Measurements from ENCODE around the gene DCTN3.
A peak's percentile ranks its signal among the peaks of the same experiment; 100 is the strongest.

Gene DCTN3

DNA sequence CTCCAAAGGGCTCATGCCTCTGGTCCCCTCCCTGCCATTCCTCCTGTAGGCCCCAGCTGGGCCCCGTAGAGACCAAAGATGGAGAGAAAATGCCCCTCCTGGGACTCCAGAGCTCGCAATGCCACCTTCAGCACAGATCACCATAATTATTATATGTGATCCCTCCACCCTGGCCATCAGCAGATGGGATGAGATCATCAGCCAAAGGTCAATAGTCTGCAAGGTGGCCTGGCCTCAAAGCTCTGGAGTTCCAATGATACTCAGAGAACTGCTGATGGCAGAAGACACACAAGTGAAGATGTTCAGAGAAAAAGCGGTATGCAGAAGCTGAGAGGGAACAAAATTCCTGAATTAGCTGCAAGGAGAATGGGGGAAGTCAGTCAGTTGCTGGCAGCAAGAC lies 13.4 kb downstream of the DCTN3 start:
- H2AFZ ChIP-seq (ENCODE audit: low read length): no peak overlapping the region
- H3K9me2 ChIP-seq (replicated peaks; ENCODE audit: low read depth, low read length): no peaks in the 10 kb centered on the region
- H3K9me3 ChIP-seq (ENCODE audit: insufficient read depth, low read depth, low read length): no peaks in the 10 kb centered on the region
- no peaks in the 10 kb centered on the region for H3K36me3 ChIP-seq (ENCODE audit: insufficient read depth, low read length)
- no peaks in the 10 kb centered on the region for H4K20me1 ChIP-seq (ENCODE audit: insufficient read depth, low read length, poor library complexity, severe bottlenecking)
- no peak overlapping the region for H3K4me2 ChIP-seq (ENCODE audit: low read depth, low read length, poor library complexity, severe bottlenecking)
- TF ChIP-seq CTCF (conservative IDR thresholded peaks at IDR 0.05; ENCODE audit: low read length): no peak
- no peak for TF ChIP-seq EZH2phosphoT487 (IDR thresholded peaks at IDR 0.05; ENCODE audit: borderline replicate concordance)
- H3K4me1 ChIP-seq (ENCODE audit: insufficient read depth, low read length, poor library complexity, severe bottlenecking): peaks cover 14% of the 10 kb centered on the region
- no peaks in the 10 kb centered on the region for H3F3A ChIP-seq (ENCODE audit: low read depth)
- no peak overlapping the region for H3K9ac ChIP-seq (ENCODE audit: low read depth, low read length, poor library complexity, severe bottlenecking)
- peaks cover 20% of the 10 kb centered on the region for H3K79me2 ChIP-seq (ENCODE audit: insufficient read depth, low read length)
- H3K27me3 ChIP-seq (ENCODE audit: insufficient read depth, low read length, poor library complexity, severe bottlenecking): no peaks in the 10 kb centered on the region
- H3K4me3 ChIP-seq (ENCODE audit: low read length, poor library complexity, severe bottlenecking): no peak overlapping the region

DNA sequence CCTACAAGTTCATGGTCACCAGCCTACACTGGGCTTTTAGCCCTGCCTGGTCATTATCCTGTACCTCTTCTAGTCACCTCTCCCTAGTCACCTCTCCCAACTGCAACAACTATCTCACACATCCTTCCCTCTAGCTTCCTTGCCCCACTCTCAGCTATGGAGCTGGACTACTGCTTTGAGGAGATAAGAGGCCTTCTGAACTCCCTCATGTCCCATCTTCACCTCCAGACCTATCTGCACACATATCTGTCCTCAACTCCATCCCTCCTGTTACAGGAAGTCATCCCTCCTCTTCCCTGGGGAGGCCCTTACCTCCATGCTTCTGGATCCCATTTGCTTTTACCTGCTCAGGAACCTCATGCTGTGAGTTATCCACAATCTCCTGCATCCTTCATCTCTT lies 14.1 kb downstream of the DCTN3 start:
- H2AFZ ChIP-seq (ENCODE audit: low read length): no peak overlapping the region
- TF ChIP-seq CTCF (conservative IDR thresholded peaks at IDR 0.05; ENCODE audit: low read length): no peak
- TF ChIP-seq EZH2phosphoT487 (IDR thresholded peaks at IDR 0.05; ENCODE audit: borderline replicate concordance): no peak
- H3K36me3 ChIP-seq (ENCODE audit: insufficient read depth, low read length): no peaks in the 10 kb centered on the region
- peaks cover 10% of the 10 kb centered on the region for H3K4me1 ChIP-seq (ENCODE audit: insufficient read depth, low read length, poor library complexity, severe bottlenecking)
- H3K27me3 ChIP-seq (ENCODE audit: insufficient read depth, low read length, poor library complexity, severe bottlenecking): no peaks in the 10 kb centered on the region
- H3F3A ChIP-seq (ENCODE audit: low read depth): no peaks in the 10 kb centered on the region
- no peaks in the 10 kb centered on the region for H4K20me1 ChIP-seq (ENCODE audit: insufficient read depth, low read length, poor library complexity, severe bottlenecking)
- H3K9me3 ChIP-seq (ENCODE audit: insufficient read depth, low read depth, low read length): no peaks in the 10 kb centered on the region
- peaks cover 13% of the 10 kb centered on the region for H3K79me2 ChIP-seq (ENCODE audit: insufficient read depth, low read length)
- no peak overlapping the region for H3K4me3 ChIP-seq (ENCODE audit: low read length, poor library complexity, severe bottlenecking)
- H3K4me2 ChIP-seq (ENCODE audit: low read depth, low read length, poor library complexity, severe bottlenecking): no peak overlapping the region
- H3K9ac ChIP-seq (ENCODE audit: low read depth, low read length, poor library complexity, severe bottlenecking): no peak overlapping the region
- no peaks in the 10 kb centered on the region for H3K9me2 ChIP-seq (replicated peaks; ENCODE audit: low read depth, low read length)

DNA sequence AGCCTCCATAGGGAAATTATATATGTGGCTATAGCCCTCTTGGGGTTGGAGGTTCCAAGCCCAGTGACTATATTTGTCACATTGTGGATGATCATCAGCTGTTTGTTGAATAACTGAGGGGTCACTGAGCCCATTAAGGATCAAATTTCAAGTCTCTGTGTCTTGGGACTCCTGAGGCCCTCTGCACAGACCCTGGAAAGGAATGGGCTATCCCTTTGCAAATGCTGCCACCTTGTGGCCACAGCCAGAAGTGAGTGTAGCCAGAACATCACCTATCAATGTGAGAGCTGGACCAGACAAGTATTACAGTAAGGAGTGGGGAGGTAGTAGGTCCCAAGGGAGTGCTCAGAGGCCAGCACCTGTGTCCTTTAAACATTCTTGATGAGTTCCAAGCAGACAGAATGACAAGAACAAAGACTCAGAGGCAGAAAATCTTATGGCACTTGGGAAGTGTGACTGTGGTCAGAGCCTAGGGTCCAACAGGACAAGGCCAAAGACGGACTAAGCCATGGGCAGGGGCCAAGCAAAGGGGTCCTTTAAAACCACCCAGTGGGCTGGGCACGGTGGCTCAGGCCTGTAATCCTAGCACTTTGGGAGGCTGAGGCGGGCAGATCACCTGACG lies 16.6 kb downstream of the DCTN3 start:
- Histone ChIP-seq H3K79me2 (ENCODE audit: insufficient read depth, low read length) (no peaks in the 10 kb centered on the region), H3K9me2 (replicated peaks; ENCODE audit: low read depth, low read length) (no peaks in the 10 kb centered on the region), H3K4me1 (ENCODE audit: insufficient read depth, low read length, poor library complexity, severe bottlenecking) (no peaks in the 10 kb centered on the region), H3K9ac (ENCODE audit: low read depth, low read length, poor library complexity, severe bottlenecking) (no peak overlapping the region), H3F3A (ENCODE audit: low read depth) (no peaks in the 10 kb centered on the region), H3K4me2 (ENCODE audit: low read depth, low read length, poor library complexity, severe bottlenecking) (no peak overlapping the region), H3K36me3 (ENCODE audit: insufficient read depth, low read length) (no peaks in the 10 kb centered on the region), H4K20me1 (ENCODE audit: insufficient read depth, low read length, poor library complexity, severe bottlenecking) (no peaks in the 10 kb centered on the region), H3K27me3 (ENCODE audit: insufficient read depth, low read length, poor library complexity, severe bottlenecking) (no peaks in the 10 kb centered on the region), H3K4me3 (ENCODE audit: low read length, poor library complexity, severe bottlenecking) (no peak overlapping the region), H3K9me3 (ENCODE audit: insufficient read depth, low read depth, low read length) (no peaks in the 10 kb centered on the region), H2AFZ (ENCODE audit: low read length) (no peak overlapping the region)
- TF ChIP-seq EZH2phosphoT487 (IDR thresholded peaks at IDR 0.05; ENCODE audit: borderline replicate concordance) (no peak), CTCF (conservative IDR thresholded peaks at IDR 0.05; ENCODE audit: low read length) (peak; percentile 95)
